Activated B cell treated with CpG ODN at 0.5 μM for 24 hours (primary cell): ENCODE measurements around the gene SNTA1. TPM values are rescaled to one million over a fixed set of nuclear protein-coding genes. Genes with fewer than 3 reads are reported as not detected.

ENCODE experiments used
- ATAC-seq: fragments of 200-7000 bp; cut with Tn5 transposase; one replicate; pipeline ENCODE4 v1.10.0; 2021; ENCODE audit warnings: low read depth, mild to moderate bottlenecking, moderate library complexity
- CTCF ChIA-PET: fragments of 350-600 bp; sonication (Branson Sonifier 250); formaldehyde crosslinking; loops from one replicate; lab custom pipeline; 2021; ENCODE audit warnings: antibody characterized with exemption; lab: Charles Lee
- POLR2A ChIA-PET: fragments of 350-600 bp; sonication (Branson Sonifier 250); formaldehyde crosslinking; loops from one replicate; lab custom pipeline; 2021; ENCODE audit warnings: antibody characterized with exemption; lab: Charles Lee
- DNase-seq: peaks from one replicate; pipeline ENCODE4 v3.0.0; 2022
- H3K27ac Mint-ChIP-seq: one replicate; pipeline ENCODE4 v1.8.0; 2020; ENCODE audit warnings: mixed read lengths
- H3K27me3 Mint-ChIP-seq: one replicate; pipeline ENCODE4 v1.8.0; 2021; ENCODE audit warnings: mixed read lengths
- H3K36me3 Mint-ChIP-seq: one replicate; pipeline ENCODE4 v1.8.0; 2021; ENCODE audit warnings: low read depth, mixed read lengths
- H3K4me1 Mint-ChIP-seq: one replicate; pipeline ENCODE4 v1.8.0; 2021; ENCODE audit warnings: mixed read lengths
- H3K4me3 Mint-ChIP-seq: one replicate; pipeline ENCODE4 v1.8.0; 2020; ENCODE audit warnings: mild to moderate bottlenecking, mixed read lengths
- H3K9me3 Mint-ChIP-seq: one replicate; pipeline ENCODE4 v1.8.0; 2020; ENCODE audit warnings: mixed read lengths
- CTCF ChIP-seq: fragments of 200-600 bp; IDR thresholded peaks from one replicate; pipeline ENCODE4 v1.8.0; 2022; ENCODE audit warnings: antibody characterized with exemption, mild to moderate bottlenecking
- intact Hi-C: fragments of 100-400 bp; cut with micrococcal nuclease; formaldehyde crosslinking; loops from one replicate; pipeline ENCODE4 v1.15.1; 2024
- total RNA-seq: library from RNA; stranded (reverse); gene quantifications from 2 replicates; pipeline ENCODE4 v1.2.3, GENCODE V29; 2022

The SNTA1 gene
- total RNA-seq, 1 donor from 2014 or later: 2.0 TPM

GRCh38 chr20:33477386-33478234 is 34.0 kb upstream of the SNTA1 start:
- CTCF ChIA-PET: no interaction called here
- no peak for TF ChIP-seq CTCF
- Mint-ChIP-seq H3K4me1 (peaks cover 15% of the 10 kb centered on the region), H3K4me3 (no peak overlapping the region), H3K36me3 (no peaks in the 10 kb centered on the region), H3K27me3 (no peaks in the 10 kb centered on the region), H3K27ac (no peak overlapping the region), H3K9me3 (no peaks in the 10 kb centered on the region)
- intact Hi-C loops: no loop called here
- no peak for DNase-seq
- POLR2A ChIA-PET: no interaction called here
- ATAC-seq: no peak

GRCh38 chr20:33475381-33476152 is 32.0 kb upstream of the SNTA1 start:
- ChIA-PET POLR2A (interaction anchor here (0.6 to 1.0 kb wide), 2 partner anchors 14 to 15 kb away, joined by 3 read pairs; partner anchors contain the start of gene CBFA2T2), CTCF (no interaction called here)
- H3K36me3 Mint-ChIP-seq: no peaks in the 10 kb centered on the region
- H3K27me3 Mint-ChIP-seq: no peaks in the 10 kb centered on the region
- H3K27ac Mint-ChIP-seq: no peak overlapping the region
- intact Hi-C loops: no loop called here
- peaks cover 15% of the 10 kb centered on the region for H3K4me1 Mint-ChIP-seq
- no peak for ATAC-seq
- no peak for TF ChIP-seq CTCF
- peak overlapping the region; percentile 7 for H3K4me3 Mint-ChIP-seq
- DNase-seq: no peak
- H3K9me3 Mint-ChIP-seq: no peaks in the 10 kb centered on the region

- Mint-ChIP-seq H3K4me1 (peaks cover 15% of the 10 kb centered on the region), H3K36me3 (no peaks in the 10 kb centered on the region), H3K27ac (no peak overlapping the region), H3K27me3 (no peaks in the 10 kb centered on the region), H3K4me3 (no peak overlapping the region), H3K9me3 (no peaks in the 10 kb centered on the region)
- ATAC-seq (no peak), DNase-seq (no peak)
- no peak for TF ChIP-seq CTCF
- intact Hi-C loops: no loop called here
- ChIA-PET POLR2A (interaction anchor here (0.6 kb wide), 1 partner anchor 15 kb away, joined by 3 read pairs; the partner anchor contains the start of gene CBFA2T2), CTCF (no interaction called here)
Observed at GRCh38 chr20:33474963-33475362, 31.4 kb upstream of the SNTA1 start.

GRCh38 chr20:33474097-33474873 is 30.7 kb upstream of the SNTA1 start:
- TF ChIP-seq CTCF: no peak
- Mint-ChIP-seq H3K27ac (no peak overlapping the region), H3K36me3 (no peaks in the 10 kb centered on the region), H3K4me3 (no peak overlapping the region), H3K4me1 (peaks cover 15% of the 10 kb centered on the region), H3K27me3 (no peaks in the 10 kb centered on the region), H3K9me3 (no peaks in the 10 kb centered on the region)
- POLR2A ChIA-PET: interaction anchor here (0.6 kb wide), 1 partner anchor 10 kb away, joined by 9 read pairs; no protein-coding TSS in a partner anchor
- intact Hi-C loops: no loop called here
- CTCF ChIA-PET: interaction anchor here (1.4 kb wide), 1 partner anchor 194 kb away, joined by 3 read pairs; no protein-coding TSS in a partner anchor
- no peak for ATAC-seq
- no peak for DNase-seq
